HG03342 (cell line): Measurements from ENCODE around the gene CNMD.

Experiments
- ATAC-seq: cut with Tn5 transposase; IDR thresholded peaks from one replicate; pipeline ENCODE4 v1.9.1; 2021; ENCODE audit warnings: mild to moderate bottlenecking, moderate library complexity; ENCODE audit not compliant: unreplicated experiment

CNMD gene

DNA sequence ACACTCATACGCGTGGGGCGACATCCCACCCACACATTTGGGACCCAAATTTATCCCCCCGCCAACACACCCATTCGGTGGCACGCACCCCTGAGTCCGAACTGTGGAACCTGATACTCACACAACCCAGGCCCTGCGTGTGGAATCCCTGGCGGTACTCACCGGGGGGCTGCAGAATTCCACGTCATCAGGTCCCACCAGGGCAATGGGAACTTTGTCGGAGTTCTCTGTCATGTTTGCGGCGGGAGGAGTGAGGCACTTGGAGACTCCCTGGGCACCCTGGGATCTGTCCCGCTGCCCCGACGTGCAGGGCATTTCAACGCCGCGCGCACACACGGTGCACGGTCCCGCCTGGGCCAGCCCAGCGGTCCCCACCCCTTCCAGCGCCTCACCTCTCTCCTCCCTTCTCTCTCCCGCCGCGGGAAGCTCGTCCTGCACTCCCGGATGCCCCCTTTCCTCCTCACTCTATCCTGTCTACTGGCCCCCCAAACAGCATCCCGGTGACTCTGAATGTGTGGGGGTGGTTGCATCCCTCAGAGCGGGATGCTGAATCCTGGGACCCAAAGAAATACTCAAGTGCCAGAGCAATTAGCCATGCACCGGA lies at the start of gene CNMD:
Gene CNMD (minus strand): TSS at position 353 of the 604 bp plus-strand sequence. CDS start 119 bp downstream, at position 234.
- ATAC-seq = no peak

DNA sequence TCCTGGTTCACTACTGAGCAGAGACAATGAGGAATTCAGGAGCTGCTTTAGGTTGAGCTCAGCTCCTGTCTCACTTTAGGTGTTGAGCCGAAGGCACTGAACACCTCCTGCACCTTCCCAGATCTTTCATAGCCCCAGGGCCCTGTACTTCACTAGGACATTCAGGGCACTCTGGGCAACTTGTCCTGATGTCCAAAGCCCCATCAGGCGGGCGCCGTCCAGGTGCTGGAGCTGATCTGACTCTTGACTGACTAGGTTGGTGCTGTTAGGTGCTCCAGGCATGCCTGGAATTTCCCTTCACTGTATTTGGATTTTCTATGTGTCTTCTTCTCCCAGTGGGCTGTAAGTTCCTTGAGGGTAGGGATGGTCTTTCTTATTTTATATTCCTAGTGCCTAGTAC lies 48.4 kb upstream of the CNMD start:
- ATAC-seq = no peak

DNA sequence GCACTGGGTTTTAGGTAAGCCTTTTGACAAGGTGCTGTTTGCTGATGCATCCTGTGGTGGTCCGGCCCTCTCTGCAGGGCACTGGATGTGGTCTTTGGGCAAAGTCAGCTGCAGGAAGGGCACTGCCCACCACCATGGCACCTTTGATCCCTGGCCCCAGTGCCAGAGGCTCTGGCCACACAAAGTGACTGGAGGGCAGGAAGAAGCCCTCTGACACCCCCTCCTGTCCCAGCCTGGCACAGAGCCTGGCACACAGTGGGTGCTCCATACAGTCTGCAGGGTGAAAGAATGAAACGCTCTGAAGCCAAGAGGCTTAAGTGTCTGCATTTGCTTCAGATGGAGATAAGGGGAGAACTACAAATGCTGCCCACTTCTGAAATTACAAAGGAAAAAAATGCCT lies 47.6 kb upstream of the CNMD start:
- no peak for ATAC-seq

DNA sequence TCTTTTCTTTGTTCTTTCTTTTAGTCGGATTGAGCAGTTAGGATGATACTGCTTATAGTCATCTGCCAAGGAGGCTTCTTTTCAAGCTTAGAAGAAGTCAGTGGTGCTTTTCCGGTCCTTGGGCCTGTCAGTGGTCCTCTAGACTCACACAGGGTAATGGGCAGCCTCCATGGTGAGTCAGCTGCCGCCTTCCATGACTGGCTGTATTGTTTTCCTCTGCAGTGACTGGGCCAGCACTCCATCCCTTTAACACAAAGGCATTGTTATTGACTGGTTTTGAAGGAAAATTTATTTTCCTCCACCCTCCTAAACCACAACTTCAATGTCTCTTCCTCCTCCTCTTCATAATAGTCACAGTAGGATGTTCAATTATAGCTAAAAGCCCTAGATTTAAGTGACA lies 47.1 kb upstream of the CNMD start:
- no peak for ATAC-seq

DNA sequence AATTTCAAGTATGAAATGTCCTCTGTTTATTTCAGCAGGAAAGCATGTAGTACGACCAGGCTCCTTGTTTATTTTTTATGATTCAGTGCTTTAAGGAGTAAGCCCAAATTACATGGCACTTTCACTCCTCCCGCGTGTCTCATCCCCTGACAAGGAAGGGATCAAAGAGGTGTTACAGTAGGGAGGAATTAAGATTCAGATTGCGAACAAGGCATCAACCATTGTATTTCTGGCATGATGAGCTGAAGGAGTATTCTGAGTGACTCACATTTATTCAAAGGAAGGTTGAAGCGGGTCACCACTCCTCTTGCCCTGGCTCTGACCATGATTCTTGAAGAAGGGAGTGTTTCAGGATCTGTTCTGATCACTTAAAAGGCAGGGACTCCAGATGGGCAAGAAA lies 46.1 kb upstream of the CNMD start:
- ATAC-seq = no peak

DNA sequence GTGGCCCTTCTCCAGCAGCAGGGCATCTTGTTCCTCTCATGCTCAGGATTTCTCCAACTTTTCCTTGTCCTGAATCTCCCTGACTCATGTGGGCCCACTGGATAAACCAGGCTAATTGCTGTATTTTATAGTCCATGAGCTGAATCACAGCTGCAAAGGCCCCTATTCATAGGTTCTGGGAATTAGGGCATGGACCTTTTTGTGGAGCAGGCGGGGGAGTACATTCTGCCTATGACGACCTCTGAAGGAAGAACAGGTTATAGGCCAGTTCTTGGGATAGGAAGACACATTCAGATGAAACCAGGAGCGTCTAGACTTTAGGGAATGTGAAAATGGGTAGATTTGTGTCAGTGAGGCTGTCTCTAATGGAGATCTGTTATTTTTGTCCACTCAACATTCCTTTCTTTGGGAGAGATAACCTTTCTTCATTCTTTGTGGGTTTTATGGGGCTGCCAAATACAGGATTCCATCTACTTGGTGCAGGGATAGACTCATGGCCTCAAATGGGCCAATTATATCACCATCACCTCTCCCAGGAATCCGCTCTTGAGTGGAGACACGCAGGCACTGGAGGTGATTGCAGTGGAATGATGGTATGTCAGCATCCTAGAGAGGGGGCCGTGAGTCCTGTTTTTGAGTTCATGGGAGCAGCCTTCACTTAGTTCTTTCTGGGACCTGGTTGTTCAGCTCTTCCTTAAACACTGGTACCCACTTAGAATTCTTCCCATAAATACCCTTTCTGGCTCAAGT lies 45.1 kb upstream of the CNMD start:
- ATAC-seq = no peak

DNA sequence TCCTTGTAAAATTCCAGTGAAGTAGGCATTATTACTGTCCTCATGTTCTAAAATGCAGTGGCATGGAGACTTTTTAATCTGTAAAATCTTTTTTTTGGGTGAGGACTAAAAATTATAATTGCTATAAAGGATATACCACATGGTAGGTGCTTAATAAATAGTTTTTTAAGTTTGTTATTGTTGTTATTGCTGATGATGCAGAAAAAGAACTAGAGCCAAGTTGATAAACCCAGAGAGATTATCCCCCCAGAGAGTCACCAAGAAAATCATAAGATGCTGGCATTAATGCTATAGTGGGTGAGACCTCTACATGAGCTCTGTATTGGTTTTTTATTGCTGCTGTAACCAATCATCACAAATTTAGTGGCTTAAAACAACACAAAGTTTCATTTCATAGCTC lies 44.3 kb upstream of the CNMD start:
- ATAC-seq = no peak

DNA sequence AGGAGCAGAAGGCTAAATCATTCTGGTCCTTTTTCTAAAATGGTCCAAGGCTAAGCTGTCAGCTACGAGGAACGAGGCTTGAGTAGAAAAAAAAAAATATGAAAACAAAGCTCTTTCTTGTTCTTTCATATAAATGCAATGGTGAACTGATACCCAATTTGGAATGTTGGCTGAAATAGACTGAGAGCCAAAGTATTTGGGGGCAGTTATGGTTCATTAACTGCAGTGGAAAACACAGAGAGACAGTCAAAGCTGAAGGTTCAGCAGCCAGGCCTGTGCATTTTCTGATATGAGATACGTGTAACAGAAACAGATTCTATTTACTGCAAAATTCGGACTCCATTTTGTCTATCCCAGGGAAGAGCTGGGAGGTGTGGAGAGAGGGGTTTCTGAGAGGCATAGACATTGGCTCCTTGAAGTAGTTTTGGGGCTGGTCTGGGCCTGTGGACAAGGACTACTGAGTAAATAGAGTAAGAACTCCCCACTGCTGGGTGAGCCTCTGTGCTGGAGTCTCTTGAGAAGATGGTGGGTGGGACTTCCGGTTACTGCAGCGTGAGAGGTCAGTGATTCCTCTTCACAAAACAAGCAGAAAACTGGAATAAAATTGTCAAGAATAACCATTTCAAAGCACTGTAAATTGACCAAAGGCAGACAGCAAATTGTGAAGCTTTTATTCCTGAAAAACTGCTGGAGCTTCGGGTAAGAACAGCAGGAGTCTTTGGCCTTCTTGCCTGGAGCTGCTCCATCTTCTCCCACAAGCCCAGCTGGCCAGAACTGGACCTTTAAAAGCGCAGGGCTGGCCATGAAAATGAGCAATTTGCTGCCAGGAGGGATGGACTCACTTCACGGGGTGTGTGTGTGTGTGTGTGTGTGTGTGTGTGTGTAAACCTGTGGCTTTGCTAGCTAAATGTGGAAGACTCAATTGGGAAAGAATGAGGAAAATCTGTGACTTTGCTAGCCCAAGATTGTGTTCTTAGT lies 43.1 kb upstream of the CNMD start:
- no peak for ATAC-seq

DNA sequence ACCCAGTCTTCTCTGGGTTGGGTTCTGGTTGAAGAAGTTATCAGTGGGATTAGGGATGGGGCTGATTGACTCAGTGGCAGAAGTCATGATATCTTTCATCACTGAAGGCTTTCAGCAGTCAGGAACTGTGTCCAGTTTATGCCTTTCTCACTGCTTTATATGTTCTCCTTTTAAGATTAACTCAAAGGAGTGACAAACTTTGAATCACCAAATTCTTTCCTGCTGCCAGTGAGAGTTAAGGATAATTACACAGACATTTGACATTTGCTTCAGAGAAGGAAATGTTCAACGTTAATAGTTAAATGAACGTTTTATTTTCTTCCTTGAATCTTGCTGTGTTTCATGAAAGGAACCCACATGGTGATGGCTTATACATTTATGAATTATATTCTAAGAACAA lies 41.0 kb upstream of the CNMD start:
- ATAC-seq = no peak

DNA sequence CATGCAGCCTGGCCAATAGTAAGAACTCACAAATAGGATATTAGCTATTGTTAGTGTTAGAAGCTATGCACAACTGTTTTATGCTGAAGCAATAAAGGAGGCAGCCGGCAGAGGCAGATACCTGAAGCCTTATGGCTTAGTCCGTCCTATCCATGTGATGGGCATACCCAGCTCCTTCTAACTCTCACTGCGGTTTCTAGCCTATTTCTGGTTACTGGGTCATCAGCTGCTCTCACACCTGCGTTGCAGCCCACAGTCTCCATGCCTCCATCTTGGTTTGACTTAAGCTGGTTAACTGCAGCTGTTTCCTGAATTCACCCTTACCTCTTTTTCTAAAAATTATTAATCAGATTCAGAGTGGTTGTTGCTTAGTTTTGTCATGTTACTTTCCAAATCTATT lies 40.5 kb upstream of the CNMD start:
- ATAC-seq = no peak

DNA sequence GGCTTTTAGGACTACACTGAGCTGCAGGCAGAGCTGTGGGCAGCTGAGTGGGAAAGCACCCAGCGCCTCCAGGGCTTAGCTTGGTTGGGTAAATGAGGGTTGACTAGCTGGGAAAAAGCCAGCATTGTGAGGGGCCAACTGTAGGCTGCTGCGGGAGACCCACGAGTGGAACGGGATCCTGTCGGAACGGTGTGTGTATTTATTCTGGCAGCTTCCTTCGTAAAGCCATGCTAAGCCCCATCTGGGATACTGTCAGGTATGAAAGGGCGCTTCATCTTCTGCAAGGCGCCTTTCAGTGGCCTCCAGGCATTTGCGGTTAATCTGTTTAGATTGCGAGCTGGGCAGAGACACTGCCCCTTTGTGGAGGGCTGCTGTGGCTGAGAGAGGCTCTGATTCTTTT lies 39.5 kb upstream of the CNMD start:
- ATAC-seq = no peak

DNA sequence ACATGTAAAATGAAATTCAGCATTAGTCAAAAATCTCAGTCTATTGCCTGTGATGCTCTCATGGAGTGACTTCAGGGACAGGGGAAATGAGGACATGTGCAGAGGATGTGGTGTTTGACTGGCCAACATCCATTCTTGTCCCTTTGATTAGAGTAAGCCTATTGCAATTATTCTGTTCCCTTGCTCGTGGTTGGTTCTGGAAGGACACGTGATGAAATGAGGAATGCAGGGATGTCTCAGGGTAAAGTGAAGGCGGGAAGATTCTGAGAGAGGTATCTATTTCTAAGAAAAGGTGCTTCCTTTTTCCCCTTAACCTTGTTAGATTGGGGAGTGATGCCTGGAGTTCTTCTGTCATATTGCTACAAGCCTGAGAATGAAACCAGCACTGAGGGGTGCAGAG lies 37.1 kb upstream of the CNMD start:
- ATAC-seq = no peak

DNA sequence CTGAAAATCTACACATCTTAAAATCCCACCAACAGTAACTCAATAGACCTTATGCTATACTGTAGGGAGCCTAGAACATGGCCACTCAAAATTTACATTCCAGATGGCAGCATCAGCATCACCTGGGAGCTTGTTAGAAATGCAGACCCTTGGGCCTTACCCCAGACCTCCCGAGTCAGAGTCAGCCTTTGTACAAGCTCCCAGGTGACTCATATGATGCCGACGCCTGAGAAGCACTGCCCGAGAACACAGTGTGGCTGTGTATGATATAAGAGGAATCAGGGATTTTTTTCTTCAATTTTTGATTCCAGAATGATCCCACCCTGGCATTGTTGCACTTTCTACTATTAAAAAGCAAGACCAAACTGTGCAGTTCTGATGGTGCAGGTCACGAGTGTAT lies 35.9 kb upstream of the CNMD start:
- no peak for ATAC-seq

DNA sequence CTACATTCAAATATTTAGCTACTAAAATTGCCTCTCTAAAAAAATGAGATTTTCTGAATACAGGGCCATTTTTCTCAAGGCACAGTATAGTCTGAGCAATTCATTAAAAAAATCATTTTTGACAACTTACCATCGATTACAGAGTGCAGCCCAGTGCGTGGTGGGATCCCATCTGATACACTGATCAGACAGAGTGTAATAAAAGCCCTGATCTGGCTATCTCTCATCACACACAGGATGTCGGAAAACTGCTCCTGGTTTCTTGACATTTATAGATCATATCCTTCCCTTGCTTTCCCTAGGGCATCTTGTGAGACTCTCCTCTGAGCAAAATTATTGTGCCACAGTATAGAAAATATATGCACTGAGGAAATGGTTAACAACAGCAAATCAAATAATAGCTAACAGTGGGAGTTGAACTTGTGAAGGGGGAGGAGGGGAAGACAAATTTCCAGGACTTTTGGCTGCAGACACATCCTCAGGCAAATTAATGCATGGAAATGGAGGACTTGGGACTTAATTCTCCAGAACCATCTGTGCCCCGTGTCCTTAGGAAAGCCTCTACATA lies 28.4 kb upstream of the CNMD start:
- ATAC-seq = no peak

DNA sequence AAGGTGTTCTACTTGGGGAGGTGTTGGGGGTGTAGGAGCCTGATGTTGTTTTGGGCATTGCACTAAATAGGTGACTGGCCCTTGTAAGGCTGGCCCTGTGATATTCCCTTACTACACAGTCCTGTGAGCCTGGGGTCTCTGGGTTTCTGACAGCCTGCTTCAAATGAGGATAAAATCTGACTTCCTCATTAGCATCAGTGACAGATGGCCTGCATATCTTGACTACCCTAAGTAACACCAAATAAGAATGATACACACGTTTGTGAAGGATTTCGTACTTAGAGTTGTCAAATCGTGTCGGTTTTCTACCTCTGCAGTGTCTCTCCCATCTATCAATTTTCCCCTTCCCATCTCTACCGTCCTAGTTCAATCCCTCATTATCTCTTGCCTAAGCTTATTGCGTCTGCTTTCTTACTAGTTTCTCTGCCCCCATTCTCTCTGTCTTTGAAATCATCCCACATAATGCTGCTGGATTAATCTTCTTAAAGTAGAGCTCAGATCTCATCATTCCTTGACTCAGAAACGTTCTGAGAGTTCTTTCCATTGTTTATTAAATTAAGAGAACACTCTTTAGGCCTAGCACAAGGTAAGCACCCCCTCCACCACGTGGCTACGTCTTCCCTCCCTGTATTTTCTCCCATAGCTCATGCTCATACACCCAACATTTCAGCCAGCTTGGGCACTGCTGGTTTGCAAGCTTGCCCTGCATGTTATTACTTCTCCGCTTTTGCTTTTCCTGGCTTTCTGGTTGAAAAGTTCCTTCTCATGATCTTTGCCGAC lies 26.2 kb upstream of the CNMD start:
- ATAC-seq = no peak

DNA sequence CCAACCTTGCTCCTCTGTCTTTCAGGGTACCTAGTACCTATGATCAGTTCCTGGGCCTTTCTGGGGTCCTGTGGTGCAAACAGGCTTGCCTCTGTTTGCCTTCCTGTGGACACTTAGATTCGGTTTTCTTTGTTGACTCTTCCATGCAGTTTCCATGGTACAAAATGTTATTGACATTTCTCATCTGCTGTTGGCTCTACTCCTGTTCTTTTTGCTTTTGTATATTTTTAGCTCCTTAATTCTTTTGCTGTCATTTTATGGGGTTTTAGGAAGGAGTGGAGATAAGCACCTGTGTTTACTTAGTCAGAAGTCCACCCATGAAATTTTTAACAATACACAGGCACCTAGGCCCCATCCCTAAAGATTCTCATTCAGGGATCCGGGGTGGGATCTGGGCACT lies 20.5 kb upstream of the CNMD start:
- ATAC-seq = no peak

DNA sequence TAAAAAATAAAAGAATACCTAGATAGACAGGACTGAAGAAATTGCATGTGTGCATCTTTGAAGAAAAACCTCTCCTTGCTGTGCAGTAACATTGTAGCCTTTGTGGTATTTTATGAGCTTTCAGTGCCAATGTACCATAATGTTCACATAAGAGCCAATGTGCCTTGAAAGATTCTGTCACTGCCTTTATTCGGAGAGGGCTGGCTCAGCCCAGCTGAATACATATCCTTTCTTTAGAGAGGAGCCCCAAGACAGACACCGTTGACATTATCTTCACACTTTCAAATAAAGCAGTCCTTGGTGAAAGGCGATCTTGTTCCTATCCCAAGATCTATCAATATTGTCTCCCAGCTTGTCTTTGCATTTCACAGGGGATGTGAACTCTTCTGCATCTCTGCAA lies 18.5 kb upstream of the CNMD start:
- ATAC-seq = no peak

DNA sequence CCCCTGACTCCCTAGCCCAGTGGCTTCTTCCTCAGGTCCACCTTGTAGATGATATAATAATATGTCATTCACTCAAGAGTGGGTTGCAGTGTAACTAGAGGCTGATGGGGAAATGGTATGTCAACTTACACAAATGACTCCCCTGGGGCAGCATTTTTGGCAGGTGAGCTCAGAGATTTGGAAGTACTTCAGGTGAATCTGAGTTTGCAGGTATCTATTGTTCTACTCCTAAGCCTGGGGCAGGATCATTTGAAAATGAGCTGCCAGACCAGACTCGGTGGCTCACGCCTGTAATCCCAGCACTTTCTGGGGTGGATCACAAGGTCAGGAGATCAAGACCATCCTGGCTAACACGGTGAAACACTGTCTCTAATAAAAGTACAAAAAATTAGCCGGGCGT lies 11.6 kb upstream of the CNMD start:
- ATAC-seq = no peak

DNA sequence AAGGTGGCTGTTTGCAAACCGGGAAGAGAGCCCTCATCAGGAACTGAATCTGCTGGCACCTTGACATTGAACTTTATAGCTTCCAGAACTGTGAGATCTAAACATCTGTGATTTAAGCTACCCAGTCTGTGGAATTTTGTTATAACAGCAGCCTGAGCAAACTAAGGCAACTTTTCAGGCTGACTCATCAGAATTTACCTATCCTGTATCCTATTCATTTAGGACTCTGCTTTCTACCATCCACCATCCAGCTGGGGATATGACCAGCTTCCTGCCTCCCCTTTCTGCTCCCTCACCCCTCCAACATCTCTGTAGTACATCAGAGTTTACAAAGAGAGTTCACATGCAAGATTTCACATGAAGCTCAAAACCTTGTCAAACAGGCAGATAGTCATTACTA lies 11.1 kb upstream of the CNMD start:
- ATAC-seq = no peak

DNA sequence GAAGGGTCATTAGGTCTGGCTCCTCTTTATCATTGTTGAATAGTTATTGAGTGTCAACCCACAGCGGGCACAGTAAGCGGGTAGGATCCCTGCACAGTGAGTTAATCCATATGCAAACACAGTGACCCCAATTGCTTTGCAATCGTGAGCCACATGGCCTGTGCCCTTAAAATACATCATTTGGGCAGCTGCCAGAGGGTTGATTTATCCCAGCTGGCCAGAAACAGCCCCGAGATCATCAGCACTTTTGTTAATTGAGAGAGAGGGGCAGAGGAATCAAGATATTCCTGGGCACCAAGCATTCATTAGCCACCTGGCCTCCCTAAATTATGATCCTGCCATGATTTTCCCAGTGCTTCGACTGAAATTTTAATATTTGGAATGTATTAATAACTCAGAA lies 9.8 kb upstream of the CNMD start:
- no peak for ATAC-seq

DNA sequence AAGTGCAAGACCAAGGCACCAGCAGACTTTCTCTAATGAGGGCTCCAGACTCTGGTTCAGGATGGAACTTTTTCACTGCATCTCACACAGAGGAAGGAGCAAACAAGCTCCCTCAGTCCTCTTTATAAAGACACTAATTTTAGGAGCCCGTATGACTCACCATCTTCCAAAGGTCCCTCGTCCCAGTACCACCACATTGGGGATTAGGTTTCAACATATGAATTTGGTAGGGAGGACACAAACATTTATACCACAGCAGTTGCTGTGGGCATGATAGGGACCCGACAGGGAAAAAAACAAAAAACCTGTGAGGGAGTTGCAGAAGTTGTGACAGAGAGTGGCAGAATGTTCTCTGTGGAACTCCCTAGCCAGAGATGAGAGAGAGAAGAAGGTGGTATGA lies 6.5 kb upstream of the CNMD start:
- no peak for ATAC-seq
